Activated T-cell treated with anti-CD3 and anti-CD28 coated beads, Interleukin-2, amount 50 U/mL, for 4 hours (primary cell): Measurements from ENCODE around the gene FAM83F. TPM values are rescaled to one million over a fixed set of nuclear protein-coding genes. Genes with fewer than 3 reads are reported as not detected.
"Not testable (repeated sequence)": the region's sequence is repeated elsewhere in the genome, so short reads cannot be mapped to it uniquely, and the experiment has no call there.

Experiments used
- ATAC-seq, 2 donors: fragments of 200-7000 bp; cut with Tn5 transposase; one replicate each; pipeline ENCODE4 v1.10.0; 2021
- DNase-seq: peaks from one replicate; pipeline ENCODE4 v3.0.0-alpha.2; 2020
- H3K27me3 Mint-ChIP-seq: one replicate; pipeline ENCODE4 v1.8.0; 2021; ENCODE audit warnings: low read depth, mixed read lengths
- H3K36me3 Mint-ChIP-seq: one replicate; pipeline ENCODE4 v1.8.0; 2022; ENCODE audit warnings: mixed read lengths; ENCODE audit not compliant: insufficient read depth
- H3K4me1 Mint-ChIP-seq: one replicate; pipeline ENCODE4 v1.8.0; 2021; ENCODE audit warnings: low read depth, mixed read lengths
- H3K4me3 Mint-ChIP-seq: one replicate; pipeline ENCODE4 v1.8.0; 2021; ENCODE audit warnings: mild to moderate bottlenecking, moderate library complexity, mixed read lengths
- H3K9me3 Mint-ChIP-seq: one replicate; pipeline ENCODE4 v1.8.0; 2021; ENCODE audit warnings: mixed read lengths
- total RNA-seq, 3 donors: library from RNA; stranded (reverse); gene quantifications; one replicate each; pipeline ENCODE4 v1.2.1, GENCODE V29; 2021

Gene FAM83F
- total RNA-seq, 3 donors from 2014 or later, result 1.4 to 2.1 (median 2.0) TPM

DNA sequence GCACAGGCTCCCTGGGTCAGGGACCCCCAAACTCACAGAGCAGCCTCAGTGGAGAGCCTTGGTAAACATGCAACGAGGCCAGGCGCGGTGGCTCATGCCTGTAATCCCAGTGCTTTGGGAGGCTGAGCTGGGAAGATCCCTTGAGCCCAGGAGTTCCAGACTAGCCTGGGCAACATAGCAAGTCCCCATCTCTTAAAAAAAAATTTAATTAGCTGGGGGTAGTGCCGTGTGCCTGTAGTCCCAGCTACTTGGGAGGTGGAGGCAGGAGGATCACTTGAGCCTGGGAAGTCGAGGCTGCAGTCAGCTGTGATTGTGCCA lies 30.3 kb downstream of the FAM83F start:
- not testable (repeated sequence) for H3K27me3 Mint-ChIP-seq, DNase-seq, H3K4me1 Mint-ChIP-seq, ATAC-seq, H3K4me3 Mint-ChIP-seq, H3K36me3 Mint-ChIP-seq, H3K9me3 Mint-ChIP-seq

DNA sequence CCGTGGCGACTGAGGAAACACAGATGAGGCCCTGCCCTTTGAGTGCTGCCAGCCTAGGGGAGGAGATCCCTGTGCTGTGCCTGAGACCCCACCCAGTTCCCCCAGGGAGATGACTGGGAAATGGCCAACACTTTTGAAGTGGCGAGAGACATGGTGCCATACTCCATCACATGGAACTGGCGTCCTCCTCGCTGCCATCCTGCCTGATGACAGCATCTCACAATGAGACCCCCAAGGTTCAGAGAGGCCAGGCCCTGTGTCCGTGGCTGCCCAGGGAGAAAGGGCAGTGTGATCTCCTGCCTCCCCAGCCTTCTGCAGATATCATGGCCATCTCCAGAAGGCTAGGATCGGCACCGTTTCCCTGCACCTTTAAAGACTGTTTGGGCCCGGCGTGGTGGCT lies 31.1 kb downstream of the FAM83F start:
- Mint-ChIP-seq H3K4me3 (no peak overlapping the region), H3K27me3 (no peaks in the 10 kb centered on the region), H3K9me3 (no peaks in the 10 kb centered on the region), H3K36me3 (no peaks in the 10 kb centered on the region), H3K4me1 (peaks cover 6% of the 10 kb centered on the region)
- ATAC-seq (no peak), DNase-seq (no peak)

GRCh38 chr22:40026641-40027040 lies 31.9 kb downstream of the FAM83F start:
- H3K4me1 Mint-ChIP-seq, result peaks cover 8% of the 10 kb centered on the region
- no peak overlapping the region for H3K4me3 Mint-ChIP-seq
- H3K9me3 Mint-ChIP-seq, result no peaks in the 10 kb centered on the region
- no peaks in the 10 kb centered on the region for H3K36me3 Mint-ChIP-seq
- ATAC-seq (no peak), DNase-seq (no peak)
- H3K27me3 Mint-ChIP-seq, result no peaks in the 10 kb centered on the region

GRCh38 chr22:40027191-40028097 lies 32.7 kb downstream of the FAM83F start:
- DNase-seq (no peak), ATAC-seq (no peak)
- H3K9me3 Mint-ChIP-seq, result no peaks in the 10 kb centered on the region
- H3K36me3 Mint-ChIP-seq, result no peaks in the 10 kb centered on the region
- H3K4me1 Mint-ChIP-seq, result peaks cover 8% of the 10 kb centered on the region
- H3K27me3 Mint-ChIP-seq, result no peaks in the 10 kb centered on the region
- no peak overlapping the region for H3K4me3 Mint-ChIP-seq

DNA sequence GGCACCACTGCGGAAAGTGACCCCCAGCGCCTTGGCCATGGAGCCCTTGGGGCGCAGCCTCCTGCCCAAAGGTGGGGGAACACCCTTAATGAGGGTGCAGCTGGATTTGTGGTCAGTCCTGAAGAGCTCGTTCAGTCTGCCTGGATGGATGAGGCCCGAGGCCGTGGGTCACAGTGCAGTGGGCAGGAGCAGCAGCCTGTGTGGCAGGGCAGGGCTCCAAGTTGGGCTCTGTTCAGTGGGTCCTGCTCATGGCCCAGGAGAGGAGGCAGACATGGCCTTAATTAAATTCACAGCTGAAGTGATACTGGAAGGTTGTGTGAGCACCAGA lies 33.3 kb downstream of the FAM83F start:
- Mint-ChIP-seq H3K27me3 (no peaks in the 10 kb centered on the region), H3K4me3 (no peak overlapping the region), H3K36me3 (no peaks in the 10 kb centered on the region), H3K4me1 (peaks cover 8% of the 10 kb centered on the region), H3K9me3 (no peaks in the 10 kb centered on the region)
- ATAC-seq (no peak), DNase-seq (no peak)

- no peak for ATAC-seq
- DNase-seq, result no peak
- Mint-ChIP-seq H3K4me1 (peaks cover 8% of the 10 kb centered on the region), H3K9me3 (no peaks in the 10 kb centered on the region), H3K36me3 (no peaks in the 10 kb centered on the region), H3K27me3 (no peaks in the 10 kb centered on the region), H3K4me3 (no peak overlapping the region)
Observed at GRCh38 chr22:40029189-40029890, 34.6 kb downstream of the FAM83F start.

- ATAC-seq (no peak), DNase-seq (no peak)
- no peaks in the 10 kb centered on the region for H3K9me3 Mint-ChIP-seq
- H3K36me3 Mint-ChIP-seq, result no peaks in the 10 kb centered on the region
- no peak overlapping the region for H3K4me3 Mint-ChIP-seq
- H3K27me3 Mint-ChIP-seq, result no peaks in the 10 kb centered on the region
- H3K4me1 Mint-ChIP-seq, result peaks cover 2% of the 10 kb centered on the region
Observed at GRCh38 chr22:40030026-40030757, 35.4 kb downstream of the FAM83F start.

- H3K4me3 Mint-ChIP-seq, result no peak overlapping the region
- H3K36me3 Mint-ChIP-seq, result no peaks in the 10 kb centered on the region
- ATAC-seq (no peak), DNase-seq (no peak)
- H3K4me1 Mint-ChIP-seq, result peaks cover 2% of the 10 kb centered on the region
- H3K27me3 Mint-ChIP-seq, result no peaks in the 10 kb centered on the region
- no peaks in the 10 kb centered on the region for H3K9me3 Mint-ChIP-seq
Observed at GRCh38 chr22:40030758-40031095, 36.0 kb downstream of the FAM83F start.

GRCh38 chr22:40031766-40032470 lies 37.2 kb downstream of the FAM83F start:
- H3K9me3 Mint-ChIP-seq, result no peaks in the 10 kb centered on the region
- H3K4me1 Mint-ChIP-seq, result peaks cover 2% of the 10 kb centered on the region
- H3K27me3 Mint-ChIP-seq, result peaks cover 2% of the 10 kb centered on the region
- no peak for DNase-seq
- ATAC-seq, result no peak
- no peak overlapping the region for H3K4me3 Mint-ChIP-seq
- no peaks in the 10 kb centered on the region for H3K36me3 Mint-ChIP-seq

DNA sequence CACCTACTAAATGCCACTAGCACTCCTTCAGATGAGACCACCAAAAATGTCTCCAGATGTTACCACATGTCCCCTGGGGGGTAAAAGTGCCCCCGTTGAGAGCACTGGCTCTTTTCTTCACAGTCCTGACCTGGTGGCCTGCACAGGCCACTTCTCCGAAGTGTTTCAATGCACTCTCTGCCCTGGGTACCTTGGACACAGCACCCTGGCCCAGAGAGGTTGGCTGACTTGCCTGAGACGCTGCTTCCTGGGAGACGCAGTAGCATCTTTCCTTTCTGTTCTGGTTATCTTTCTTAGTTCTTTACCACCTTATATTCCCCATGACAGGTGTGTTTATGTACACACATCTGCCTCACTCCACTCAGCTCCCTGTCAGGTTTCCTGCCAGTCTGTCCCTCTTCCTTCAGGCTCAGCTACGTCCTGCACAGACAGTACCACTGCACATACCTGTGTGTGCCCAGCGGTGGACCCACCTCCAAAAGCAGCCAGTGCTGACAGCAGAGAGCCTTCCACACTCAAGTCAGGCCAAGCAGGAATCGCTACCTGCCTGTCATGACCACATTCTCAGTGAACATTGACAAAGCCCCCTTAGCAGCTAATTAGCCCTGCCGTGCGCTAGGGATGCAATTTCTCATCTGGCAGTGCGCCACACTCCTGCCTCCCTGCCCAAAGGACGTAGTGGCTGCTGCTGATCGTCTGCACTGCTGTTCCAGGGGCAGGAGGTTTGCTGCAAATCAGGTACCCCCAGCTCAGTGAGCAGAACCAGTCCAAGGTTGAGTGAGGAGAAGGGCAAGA lies 39.0 kb downstream of the FAM83F start:
- Mint-ChIP-seq H3K4me1 (peaks cover 2% of the 10 kb centered on the region), H3K36me3 (no peaks in the 10 kb centered on the region), H3K9me3 (no peaks in the 10 kb centered on the region), H3K4me3 (no peak overlapping the region), H3K27me3 (peaks cover 13% of the 10 kb centered on the region)
- DNase-seq, result no peak
- ATAC-seq, result no peak

DNA sequence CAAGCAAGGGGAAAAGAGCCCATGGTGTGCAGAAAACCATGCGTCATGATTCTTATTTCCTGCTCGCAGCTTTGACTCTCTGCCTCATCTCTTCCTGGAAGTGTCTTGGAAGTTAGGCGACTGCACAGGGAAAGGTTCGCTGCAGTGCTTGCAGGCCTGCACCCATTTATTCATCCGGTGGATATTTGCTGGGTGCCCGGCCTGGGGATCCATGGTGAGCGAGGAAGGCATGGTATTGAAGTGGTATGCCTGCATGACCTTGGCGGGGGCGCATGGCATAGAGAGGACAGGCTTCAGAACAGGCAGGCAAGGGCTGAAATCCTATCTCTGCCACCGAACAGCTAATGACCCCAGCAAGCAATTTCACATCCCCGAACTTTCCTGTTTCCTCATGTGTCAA lies 40.6 kb downstream of the FAM83F start:
- peaks cover 2% of the 10 kb centered on the region for H3K4me1 Mint-ChIP-seq
- H3K27me3 Mint-ChIP-seq, result peaks cover 25% of the 10 kb centered on the region
- H3K36me3 Mint-ChIP-seq, result no peaks in the 10 kb centered on the region
- ATAC-seq, result no peak
- DNase-seq, result no peak
- no peaks in the 10 kb centered on the region for H3K9me3 Mint-ChIP-seq
- H3K4me3 Mint-ChIP-seq, result no peak overlapping the region

- Mint-ChIP-seq H3K36me3 (no peaks in the 10 kb centered on the region), H3K9me3 (no peaks in the 10 kb centered on the region), H3K4me3 (no peak overlapping the region), H3K27me3 (peaks cover 25% of the 10 kb centered on the region), H3K4me1 (no peaks in the 10 kb centered on the region)
- no peak for ATAC-seq
- DNase-seq, result no peak
Observed at GRCh38 chr22:40036126-40036525, 41.4 kb downstream of the FAM83F start.

DNA sequence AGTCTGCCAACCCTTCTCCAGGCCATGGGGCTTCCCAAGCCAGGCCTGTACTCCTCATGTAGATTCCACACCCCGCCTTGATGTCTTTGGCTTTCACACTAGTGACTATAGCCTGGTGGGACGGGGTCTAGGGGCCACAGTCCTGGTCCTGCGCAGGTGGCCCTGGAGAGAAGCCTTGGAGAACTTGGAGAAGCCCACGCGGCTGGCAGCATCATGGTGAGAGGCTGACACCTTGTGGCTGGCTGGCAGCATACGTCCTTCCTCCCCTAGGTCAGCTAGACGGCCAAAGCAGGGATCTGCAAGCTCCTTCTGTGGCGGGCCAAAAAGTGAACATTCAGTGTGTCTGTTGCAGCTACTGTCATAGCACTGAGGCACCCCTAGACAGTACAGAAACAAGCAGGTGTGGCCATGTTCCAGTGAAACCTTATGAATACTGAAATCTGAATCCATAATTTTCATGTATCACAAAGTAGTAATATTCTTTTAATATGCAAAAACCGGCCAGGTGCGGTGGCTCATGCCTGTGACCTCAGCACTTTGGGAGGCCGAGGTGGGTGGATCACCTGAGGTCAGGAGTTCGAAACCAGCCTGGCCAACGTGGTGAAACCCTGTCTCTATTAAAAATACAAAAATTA lies 42.0 kb downstream of the FAM83F start:
- ATAC-seq, result peak; percentile 73 to 85
- Mint-ChIP-seq H3K4me1 (no peaks in the 10 kb centered on the region), H3K9me3 (no peaks in the 10 kb centered on the region), H3K4me3 (no peak overlapping the region), H3K27me3 (peaks cover 25% of the 10 kb centered on the region), H3K36me3 (no peaks in the 10 kb centered on the region)
- DNase-seq, result peak; percentile 37
